Stimulated activated CD4-positive, alpha-beta T cell treated with anti-CD3 and anti-CD28 coated beads, TNF-alpha, amount 100 ng/mL, for 48 hours (primary cell): ENCODE results near the gene CST2.
"Not testable (repeated sequence)": the region's sequence is repeated elsewhere in the genome, so short reads cannot be mapped to it uniquely, and the experiment has no call there.

ENCODE experiments used
- DNase-seq, 3 donors: peaks; one replicate each; pipeline ENCODE4 v3.0.0-alpha.2; 2020; ENCODE audit warnings: low read depth in 3 of 3

CST2 gene, protein sequence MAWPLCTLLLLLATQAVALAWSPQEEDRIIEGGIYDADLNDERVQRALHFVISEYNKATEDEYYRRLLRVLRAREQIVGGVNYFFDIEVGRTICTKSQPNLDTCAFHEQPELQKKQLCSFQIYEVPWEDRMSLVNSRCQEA

DNA sequence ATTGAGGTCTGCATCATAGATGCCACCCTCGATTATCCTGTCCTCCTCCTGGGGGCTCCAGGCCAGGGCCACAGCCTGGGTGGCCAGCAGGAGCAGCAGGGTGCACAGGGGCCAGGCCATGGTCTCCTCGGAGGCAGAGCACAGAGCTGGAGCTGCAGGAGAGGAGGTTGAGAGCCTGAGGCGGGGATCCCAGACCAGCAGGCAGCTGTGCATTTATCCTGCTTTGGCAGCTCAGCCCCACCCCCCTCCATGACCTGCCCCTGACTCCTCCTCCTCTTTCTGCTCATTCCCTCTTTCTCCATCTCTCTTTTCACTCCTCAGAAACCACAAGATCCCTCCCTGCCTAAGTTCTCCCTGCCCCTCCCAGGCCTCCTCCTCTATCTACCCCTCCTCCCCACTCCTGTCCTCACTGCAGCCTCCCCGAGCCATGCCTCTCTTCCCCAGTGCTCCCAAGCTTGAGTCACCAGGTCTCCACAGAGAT, at the start of gene CST2:
TSS of gene CST2 (minus strand) at position 189 of the 481 bp plus-strand sequence. CDS start at position 120, 69 bp downstream.
- no peak for DNase-seq

- no peak for DNase-seq
Measured at GRCh38 chr20:23875606-23876237, 49.2 kb upstream of the CST2 start.

DNA sequence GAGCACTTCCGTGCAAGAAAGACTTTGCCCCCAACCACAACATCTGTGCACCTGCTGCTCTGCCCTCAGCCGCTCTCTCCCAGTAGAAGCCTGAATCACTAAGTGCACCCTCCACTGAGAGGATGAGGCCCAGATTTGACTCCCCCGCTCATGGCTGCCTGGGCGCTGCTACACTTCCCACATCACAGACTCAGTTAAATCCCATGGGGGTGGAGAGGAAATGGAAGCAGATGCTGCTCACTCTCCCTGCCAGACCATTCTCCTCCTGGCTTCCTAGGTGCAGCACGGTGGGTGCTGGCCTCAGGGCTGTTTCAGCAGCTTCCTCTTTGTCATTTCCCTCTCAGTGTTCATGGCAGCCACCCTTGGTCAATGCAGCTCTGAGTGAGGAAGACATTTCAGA, 48.2 kb upstream of the CST2 start:
- no peak for DNase-seq

DNA sequence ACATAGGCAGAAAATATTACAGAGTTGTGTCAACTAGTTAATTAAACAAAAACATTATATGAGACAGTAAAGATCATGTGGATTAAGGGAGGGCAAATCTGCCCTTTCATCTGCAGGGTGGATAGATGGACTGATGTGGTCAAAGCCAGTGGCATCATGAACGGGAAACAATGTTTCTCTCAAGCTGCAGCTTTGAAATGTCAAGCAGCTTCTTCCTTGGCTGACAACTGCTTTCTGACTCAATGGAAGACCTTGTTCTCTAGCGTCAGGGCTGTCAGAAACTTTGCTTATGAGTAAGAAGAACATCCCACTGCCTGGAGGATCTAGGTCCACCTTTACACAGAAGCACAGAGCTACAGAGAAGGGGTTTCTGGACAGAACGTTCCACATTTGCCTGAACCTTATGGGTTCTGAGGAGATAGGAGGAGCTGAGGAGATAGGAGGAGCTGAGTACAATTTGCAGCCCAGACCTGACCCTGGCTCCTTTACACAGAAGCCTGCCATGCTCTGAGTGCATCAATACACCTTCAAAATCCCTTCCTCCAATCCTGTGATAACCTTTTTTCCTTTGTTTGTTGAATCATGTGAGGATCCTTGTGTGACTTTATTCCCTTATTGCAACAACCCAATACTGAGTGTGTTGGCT, 47.0 kb upstream of the CST2 start:
- no peak for DNase-seq

DNA sequence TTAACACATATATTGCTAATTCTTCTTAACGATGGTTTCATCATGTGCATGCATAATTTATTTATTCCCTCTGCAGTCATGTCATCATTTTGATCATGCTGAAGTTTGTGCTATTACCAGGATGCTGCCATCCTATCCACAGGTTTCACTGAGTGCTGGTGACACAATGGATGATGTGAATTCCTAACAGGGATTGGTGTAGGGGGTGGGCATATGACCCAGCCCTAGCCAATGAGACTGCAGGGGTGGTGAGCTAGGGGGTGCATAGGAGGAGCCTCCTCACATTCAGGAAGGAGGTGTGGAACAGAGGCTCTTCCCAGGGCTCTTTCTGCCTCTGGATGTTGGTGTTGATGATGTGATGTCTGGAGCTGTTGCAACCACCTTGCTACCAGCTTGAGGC, 45.5 kb upstream of the CST2 start:
- no peak for DNase-seq

DNA sequence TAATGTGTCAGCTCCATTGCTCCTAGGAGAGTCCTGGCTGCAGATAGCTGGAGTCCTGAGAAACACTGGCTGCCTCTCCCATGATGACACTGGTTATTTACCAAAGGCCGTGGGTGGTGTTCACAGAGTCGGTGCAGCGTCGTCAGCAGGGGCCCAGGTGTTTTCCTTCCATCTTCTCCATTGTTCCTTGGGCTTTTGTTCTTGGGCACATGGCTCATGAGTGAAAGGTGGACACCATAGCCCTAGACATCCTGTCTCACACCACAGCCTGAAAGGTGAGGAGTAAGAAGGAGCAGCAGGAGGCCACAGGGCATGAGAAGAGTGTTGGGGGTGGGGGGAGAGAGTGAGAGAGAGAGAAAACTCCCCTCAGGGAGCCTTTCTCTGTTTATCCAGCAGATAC, 43.9 kb upstream of the CST2 start:
- DNase-seq = no peak

- DNase-seq = no peak
Measured at GRCh38 chr20:23869520-23869919, 43.0 kb upstream of the CST2 start.

GRCh38 chr20:23868321-23868720, 41.8 kb upstream of the CST2 start:
- DNase-seq = no peak

- DNase-seq = no peak
Measured at GRCh38 chr20:23867152-23867776, 40.7 kb upstream of the CST2 start.

DNA sequence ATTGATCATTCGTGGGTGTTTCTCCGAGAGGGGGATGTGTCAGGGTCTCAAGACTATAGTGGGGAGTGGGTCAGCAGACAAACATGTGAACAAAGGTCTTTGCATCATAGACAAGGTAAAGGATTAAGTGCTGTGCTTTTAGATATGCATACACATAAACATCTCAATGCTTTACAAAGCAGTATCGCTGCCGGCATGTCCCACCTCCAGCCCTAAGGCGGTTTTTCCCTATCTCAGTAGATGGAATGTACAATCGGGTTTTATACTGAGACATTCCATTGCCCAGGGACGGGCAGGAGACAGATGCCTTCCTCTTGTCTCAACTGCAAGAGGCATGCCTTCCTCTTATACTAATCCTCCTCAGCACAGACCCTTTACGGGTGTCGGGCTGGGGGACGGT, 34.2 kb upstream of the CST2 start:
- not testable (repeated sequence) for DNase-seq

GRCh38 chr20:23857962-23858595, 31.6 kb upstream of the CST2 start:
- no peak for DNase-seq

GRCh38 chr20:23856736-23857135, 30.2 kb upstream of the CST2 start:
- DNase-seq = no peak

- no peak for DNase-seq
Measured at GRCh38 chr20:23856226-23856625, 29.7 kb upstream of the CST2 start.

DNA sequence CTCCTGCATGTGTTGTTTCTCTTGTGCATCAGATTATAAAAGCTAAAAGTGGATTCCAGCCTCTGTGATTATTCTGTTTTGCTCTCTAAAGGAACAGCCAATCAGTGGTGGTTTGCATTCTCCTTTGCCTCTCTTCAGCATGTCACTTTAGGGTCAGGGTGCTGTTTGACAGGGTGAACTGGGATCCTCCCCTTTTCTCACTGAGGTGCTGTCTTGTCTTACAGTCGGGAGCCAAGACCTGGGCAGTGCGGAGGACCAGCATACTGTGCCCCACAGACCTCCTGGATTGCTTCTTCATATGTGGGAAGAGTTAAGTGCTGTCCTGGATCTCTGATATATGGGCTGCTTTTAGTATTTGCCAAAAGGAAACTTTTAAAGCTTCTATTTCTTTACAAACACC, 15.2 kb upstream of the CST2 start:
- DNase-seq = no peak

- no peak for DNase-seq
Measured at GRCh38 chr20:23835716-23836115, 9.2 kb upstream of the CST2 start.

- DNase-seq = no peak
Measured at GRCh38 chr20:23832775-23833513, 6.4 kb upstream of the CST2 start.

DNA sequence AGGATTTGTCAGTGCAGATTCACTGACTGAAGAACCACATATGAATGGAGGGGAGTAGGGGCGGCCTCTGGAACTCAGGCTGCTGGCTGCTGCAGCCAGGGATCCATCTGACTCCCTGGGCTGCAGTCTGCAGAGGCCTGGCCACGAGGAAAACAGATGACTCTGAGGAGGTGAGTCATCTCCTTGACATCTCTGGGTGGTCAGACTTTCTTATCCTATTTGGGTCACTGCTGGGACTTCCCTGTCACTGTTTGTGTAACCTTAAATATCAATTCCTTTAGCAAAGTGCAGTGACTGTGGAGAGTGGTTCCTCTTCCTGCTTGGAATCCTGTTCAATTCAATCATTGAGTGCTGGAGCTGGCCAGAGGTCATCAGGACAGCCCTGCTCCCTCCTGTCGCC, 5.4 kb upstream of the CST2 start:
- not testable (repeated sequence) for DNase-seq

- no peak for DNase-seq
Measured at GRCh38 chr20:23823621-23824324, 2.8 kb downstream of the CST2 start.

- no peak for DNase-seq
Measured at GRCh38 chr20:23823111-23823510, 3.4 kb downstream of the CST2 start.

DNA sequence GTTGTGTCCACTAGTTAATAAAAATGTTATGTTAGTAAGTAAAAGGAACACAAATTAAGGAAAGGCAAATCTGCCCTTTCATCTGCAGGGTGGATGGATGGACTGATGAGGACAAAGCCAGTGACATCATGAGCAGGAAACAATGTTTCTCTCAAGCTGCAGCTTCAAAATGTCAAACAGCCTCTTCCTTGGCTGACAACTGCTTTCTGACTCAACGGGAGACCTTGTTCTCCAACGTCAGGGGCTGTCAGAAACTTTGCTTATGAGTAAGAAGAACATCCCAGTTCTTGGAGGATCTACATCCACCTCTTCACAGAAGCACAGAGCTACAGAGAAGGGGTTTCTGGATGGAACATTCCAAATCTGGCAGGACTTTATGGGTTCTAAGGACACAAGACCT, 6.0 kb downstream of the CST2 start:
- DNase-seq = no peak

DNA sequence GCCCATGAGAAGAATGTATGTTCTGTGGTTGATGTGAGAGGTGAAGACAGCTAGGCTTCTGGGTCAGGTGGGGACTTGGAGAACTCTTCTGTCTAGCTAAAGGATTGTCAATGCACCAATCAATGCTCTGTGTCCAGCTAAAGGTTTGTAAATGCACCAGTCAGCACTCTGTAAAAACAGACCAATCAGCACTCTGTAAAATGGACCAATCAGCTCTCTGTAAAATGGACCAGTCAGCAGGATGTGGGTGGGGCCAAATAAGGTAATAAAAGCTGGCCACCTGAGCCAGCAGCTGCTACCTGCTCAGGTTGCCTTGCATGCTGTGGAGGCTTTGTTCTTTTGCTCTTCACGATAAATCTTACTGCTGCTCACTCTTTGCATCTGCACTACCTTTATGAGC, 15.0 kb downstream of the CST2 start:
- not testable (repeated sequence) for DNase-seq
